Peyer's patch (tissue), 4 donors: ENCODE results near the gene ARHGAP15. TPM values are rescaled to one million over a fixed set of nuclear protein-coding genes. Genes with fewer than 3 reads are reported as not detected.

ENCODE experiments used
- DNase-seq, 3 donors: peaks; one replicate each; pipeline ENCODE4 v3.0.0-alpha.2; 2017 to 2019
- H3K27ac ChIP-seq, 4 donors: fragments of 200-600 bp; sonication (generic); one replicate each; pipeline ENCODE4 v1.5.1; 2016 to 2019
- H3K27me3 ChIP-seq, 2 donors: fragments of 200-600 bp; sonication (generic); one replicate each; pipeline ENCODE4 v1.5.1; 2019
- H3K36me3 ChIP-seq, 3 donors: fragments of 200-600 bp; sonication (generic); one replicate each; pipeline ENCODE4 v1.5.1; 2016 to 2019
- H3K4me1 ChIP-seq, 4 donors: fragments of 200-600 bp; sonication (generic); one replicate each; pipeline ENCODE4 v1.5.1; 2016 to 2019
- H3K4me3 ChIP-seq, 4 donors: fragments of 200-600 bp; sonication (generic); 1 replicate in 3 of 4; 2 replicates in 1 of 4; pipeline ENCODE4 v1.5.1; 2016 to 2019; ENCODE audit warnings: mild to moderate bottlenecking in 1 of 4
- H3K9me3 ChIP-seq, 4 donors: fragments of 200-600 bp; sonication (generic); one replicate each; pipeline ENCODE4 v1.5.1; 2016 to 2019; ENCODE audit warnings: mild to moderate bottlenecking in 1 of 4
- CTCF ChIP-seq, 6 experiments: fragments of 450-650 bp in 4 of 6; fragments of 200-600 bp in 2 of 6; sonication (generic) in 1 of 6; IDR thresholded peaks; one replicate each; pipeline ENCODE4 v1.5.1; 2017 to 2019; ENCODE audit warnings: antibody characterized with exemption in 6 of 6, mild to moderate bottlenecking in 3 of 6, moderate library complexity in 1 of 6
- POLR2A ChIP-seq, 2 donors: fragments of 450-650 bp; IDR thresholded peaks; one replicate each; pipeline ENCODE4 v1.5.1; 2017; ENCODE audit warnings: antibody characterized with exemption in 2 of 2, mild to moderate bottlenecking in 2 of 2, moderate library complexity in 2 of 2
- total RNA-seq, 4 donors: library from RNA; depleted of rRNA; stranded (reverse); fragments of >200 nt; gene quantifications; one replicate each; pipeline ENCODE4 v1.1.0, GENCODE V29; 2016

The ARHGAP15 gene
- total RNA-seq, 4 donors from 2014 or later: 6.7 to 203 (median 12.5) TPM

- Histone ChIP-seq H3K4me3 (no peak overlapping the region), H3K9me3 (no peaks in the 10 kb centered on the region), H3K4me1 (no peaks in the 10 kb centered on the region), H3K36me3 (no peaks in the 10 kb centered on the region), H3K27me3 (no peaks in the 10 kb centered on the region), H3K27ac (no peak overlapping the region)
- TF ChIP-seq POLR2A (IDR thresholded peaks at IDR 0.05) (no peak), CTCF (IDR thresholded peaks at IDR 0.05) (no peak)
- DNase-seq: no peak
Observed at GRCh38 chr2:143333168-143333791, 204.1 kb downstream of the ARHGAP15 start.

- Histone ChIP-seq H3K27me3 (no peaks in the 10 kb centered on the region), H3K4me1 (no peaks in the 10 kb centered on the region), H3K36me3 (no peaks in the 10 kb centered on the region), H3K27ac (no peak overlapping the region), H3K9me3 (no peaks in the 10 kb centered on the region), H3K4me3 (no peak overlapping the region)
- TF ChIP-seq CTCF (IDR thresholded peaks at IDR 0.05) (no peak), POLR2A (IDR thresholded peaks at IDR 0.05) (no peak)
- DNase-seq: no peak
Observed at GRCh38 chr2:143333847-143334246, 204.6 kb downstream of the ARHGAP15 start.

- H3K4me1 ChIP-seq: no peaks in the 10 kb centered on the region
- TF ChIP-seq POLR2A (IDR thresholded peaks at IDR 0.05): no peak
- no peak for TF ChIP-seq CTCF (IDR thresholded peaks at IDR 0.05)
- no peaks in the 10 kb centered on the region for H3K27me3 ChIP-seq
- no peak for DNase-seq
- no peaks in the 10 kb centered on the region for H3K36me3 ChIP-seq
- H3K4me3 ChIP-seq: no peak overlapping the region
- H3K9me3 ChIP-seq: no peaks in the 10 kb centered on the region
- H3K27ac ChIP-seq: no peak overlapping the region
Observed at GRCh38 chr2:143334837-143335236, 205.6 kb downstream of the ARHGAP15 start.

GRCh38 chr2:143336719-143337210 is 207.5 kb downstream of the ARHGAP15 start:
- no peak overlapping the region for H3K4me3 ChIP-seq
- TF ChIP-seq POLR2A (IDR thresholded peaks at IDR 0.05): no peak
- TF ChIP-seq CTCF (IDR thresholded peaks at IDR 0.05): no peak
- H3K27me3 ChIP-seq: no peaks in the 10 kb centered on the region
- no peaks in the 10 kb centered on the region for H3K4me1 ChIP-seq
- no peaks in the 10 kb centered on the region for H3K36me3 ChIP-seq
- H3K27ac ChIP-seq: no peak overlapping the region
- no peaks in the 10 kb centered on the region for H3K9me3 ChIP-seq
- DNase-seq: no peak

GRCh38 chr2:143341478-143341877 is 212.3 kb downstream of the ARHGAP15 start:
- no peak for DNase-seq
- Histone ChIP-seq H3K27me3 (no peaks in the 10 kb centered on the region), H3K4me1 (no peaks in the 10 kb centered on the region), H3K4me3 (no peak overlapping the region), H3K27ac (no peak overlapping the region), H3K36me3 (no peaks in the 10 kb centered on the region), H3K9me3 (no peaks in the 10 kb centered on the region)
- TF ChIP-seq POLR2A (IDR thresholded peaks at IDR 0.05) (no peak), CTCF (IDR thresholded peaks at IDR 0.05) (no peak)
